H1 (cell line): ENCODE results near the gene GAS6. TPM values are rescaled to one million over a fixed set of nuclear protein-coding genes. Genes with fewer than 3 reads are reported as not detected.

Experiments used
- CTCF ChIA-PET: fragments of 300-600 bp; sonication (Branson Sonifier 250); formaldehyde crosslinking; loops from one replicate; lab custom pipeline; 2021; ENCODE audit not compliant: partially characterized antibody; lab: Charles Lee
- POLR2A ChIA-PET: fragments of 300-600 bp; sonication (Branson Sonifier 250); formaldehyde crosslinking; loops from one replicate; lab custom pipeline; 2021; ENCODE audit warnings: inconsistent platforms; ENCODE audit not compliant: partially characterized antibody; lab: Charles Lee
- DNase-seq, 2 experiments: peaks; one replicate each; pipeline versions ENCODE4 v3.0.0 to v3.0.0-alpha.2; 2010 to 2022; ENCODE audit warnings: low spot score in 2 of 2, low read depth in 1 of 2, mixed read lengths in 1 of 2
- FAIRE-seq: peaks from 2 replicates; lab custom pipeline; 2011; peaks lifted over from hg19 to GRCh38; lab: Jason Lieb, UNC
- H2AFZ ChIP-seq: 2 replicates; pipeline ENCODE4 v1.8.1; 2012; ENCODE audit warnings: low read length, inconsistent platforms
- H2AK5ac ChIP-seq: 2 replicates; pipeline ENCODE4 v1.6.1; 2013; ENCODE audit warnings: low read depth, low read length
- H2BK120ac ChIP-seq: replicated peaks from 2 replicates; pipeline ENCODE3; 2013; ENCODE audit warnings: low read depth, low read length, inconsistent platforms
- H2BK12ac ChIP-seq: 2 replicates; pipeline ENCODE4 v1.6.1; 2013; ENCODE audit warnings: low read depth, low read length
- H2BK15ac ChIP-seq: 2 replicates; pipeline ENCODE4 v1.6.1; 2013; ENCODE audit warnings: low read length
- H2BK20ac ChIP-seq: 2 replicates; pipeline ENCODE4 v1.6.1; 2013; ENCODE audit warnings: low read length
- H2BK5ac ChIP-seq: 2 replicates; pipeline ENCODE4 v1.6.1; 2013; ENCODE audit warnings: low read depth, low read length
- H3K14ac ChIP-seq: 2 replicates; pipeline ENCODE4 v1.6.1; 2013; ENCODE audit warnings: inconsistent platforms; ENCODE audit not compliant: insufficient read length
- H3K18ac ChIP-seq: 2 replicates; pipeline ENCODE4 v1.6.1; 2013; ENCODE audit warnings: low read length; ENCODE audit errors: extremely low read depth
- H3K23ac ChIP-seq: 2 replicates; pipeline ENCODE4 v1.6.1; 2013; ENCODE audit warnings: inconsistent platforms; ENCODE audit not compliant: insufficient read length
- H3K23me2 ChIP-seq: 2 replicates; pipeline ENCODE4 v1.6.1; 2013; ENCODE audit warnings: low read depth, low read length
- H3K27ac ChIP-seq: 2 replicates; pipeline ENCODE4 v1.6.1; 2011; ENCODE audit warnings: low read depth, low read length, inconsistent platforms
- H3K27me3 ChIP-seq, 4 experiments: replicated peaks in 1 of 4; 1 replicate in 1 of 4; 2 replicates in 3 of 4; pipeline versions ENCODE4 v1.6.1 to v1.8.1; 2011 to 2013; ENCODE audit warnings: low read length in 3 of 4, mild to moderate bottlenecking in 3 of 4, inconsistent platforms in 2 of 4, mixed read lengths in 2 of 4, moderate library complexity in 1 of 4; ENCODE audit not compliant: control insufficient read depth in 3 of 4, insufficient read depth in 3 of 4; ENCODE audit errors: extremely low read depth in 1 of 4
- H3K36me3 ChIP-seq, 4 experiments: 2 replicates each; pipeline versions ENCODE4 v1.6.1 to v1.8.1; 2011 to 2013; ENCODE audit warnings: mild to moderate bottlenecking in 4 of 4, low read length in 3 of 4, moderate library complexity in 2 of 4, control low read depth in 1 of 4, inconsistent platforms in 1 of 4; ENCODE audit not compliant: insufficient read depth in 4 of 4, control insufficient read depth in 2 of 4
- H3K4ac ChIP-seq: replicated peaks from 2 replicates; pipeline ENCODE3; 2013; ENCODE audit warnings: low read length, low read depth, mixed read lengths, inconsistent platforms; ENCODE audit not compliant: insufficient read length
- H3K4me1 ChIP-seq, 4 experiments: replicated peaks in 1 of 4; 1 replicate in 1 of 4; 2 replicates in 3 of 4; pipeline versions ENCODE4 v1.6.1 to v1.8.1; 2011 to 2013; ENCODE audit warnings: low read length in 3 of 4, inconsistent platforms in 2 of 4, mixed read lengths in 1 of 4; ENCODE audit not compliant: insufficient read depth in 4 of 4, control insufficient read depth in 3 of 4
- H3K4me2 ChIP-seq, 2 experiments: 2 replicates each; pipeline versions ENCODE4 v1.6.1 to v1.8.1; 2011 to 2013; ENCODE audit warnings: low read depth in 2 of 2, low read length in 2 of 2, control low read depth in 1 of 2, inconsistent platforms in 1 of 2, mild to moderate bottlenecking in 1 of 2; ENCODE audit not compliant: insufficient read depth in 1 of 2
- H3K4me3 ChIP-seq, 4 experiments: fragments of 200-600, 300-600 bp in 1 of 4; sonication (generic), shearing (Covaris generic), sonication (Bioruptor Twin) in 1 of 4; 2 replicates each; pipeline versions ENCODE4 v1.5.1 to v1.8.1; 2011 to 2016; ENCODE audit warnings: low read length in 4 of 4, low read depth in 3 of 4, control low read depth in 2 of 4, inconsistent platforms in 2 of 4, mild to moderate bottlenecking in 2 of 4, mixed read lengths in 1 of 4, moderate library complexity in 1 of 4; ENCODE audit not compliant: insufficient read depth in 2 of 4; ENCODE audit errors: extremely low read depth in 1 of 4
- H3K56ac ChIP-seq: replicated peaks from 2 replicates; pipeline ENCODE3; 2013; ENCODE audit warnings: low read depth, mild to moderate bottlenecking, mixed read lengths, low read length, inconsistent platforms; ENCODE audit not compliant: insufficient read length
- H3K79me1 ChIP-seq: 2 replicates; pipeline ENCODE4 v1.6.1; 2013; ENCODE audit warnings: low read depth, low read length, control low read depth
- H3K79me2 ChIP-seq, 2 experiments: 2 replicates each; pipeline versions ENCODE4 v1.6.1 to v1.8.1; 2012 to 2013; ENCODE audit warnings: low read length in 2 of 2, mild to moderate bottlenecking in 2 of 2, inconsistent platforms in 1 of 2; ENCODE audit not compliant: insufficient read depth in 2 of 2, control insufficient read depth in 1 of 2
- H3K9ac ChIP-seq, 4 experiments: replicated peaks in 1 of 4; 1 replicate in 1 of 4; 2 replicates in 3 of 4; pipeline versions ENCODE4 v1.6.1 to v1.8.1; 2011 to 2013; ENCODE audit warnings: low read depth in 3 of 4, low read length in 3 of 4, control low read depth in 2 of 4, mild to moderate bottlenecking in 2 of 4, moderate library complexity in 2 of 4, inconsistent platforms in 1 of 4; ENCODE audit errors: extremely low read depth in 1 of 4
- H3K9me3 ChIP-seq, 2 experiments: 2 replicates each; pipeline versions ENCODE4 v1.6.1 to v1.8.1; 2012 to 2013; ENCODE audit warnings: mild to moderate bottlenecking in 2 of 2, moderate library complexity in 2 of 2, control low read depth in 1 of 2, inconsistent platforms in 1 of 2, low read depth in 1 of 2, low read length in 1 of 2, mixed read lengths in 1 of 2; ENCODE audit not compliant: insufficient read depth in 2 of 2
- H4K20me1 ChIP-seq, 2 experiments: replicated peaks in 1 of 2; 2 replicates each; pipeline versions ENCODE3 to v1.8.1; 2011 to 2013; ENCODE audit warnings: inconsistent platforms in 2 of 2, low read length in 2 of 2, mild to moderate bottlenecking in 1 of 2; ENCODE audit not compliant: insufficient read depth in 2 of 2, control insufficient read depth in 1 of 2
- H4K5ac ChIP-seq: 2 replicates; pipeline ENCODE4 v1.6.1; 2013; ENCODE audit warnings: low read length, low read depth, mixed read lengths, inconsistent platforms; ENCODE audit not compliant: insufficient read length
- H4K8ac ChIP-seq: 2 replicates; pipeline ENCODE4 v1.8.0; 2013; ENCODE audit warnings: mild to moderate bottlenecking, moderate library complexity, low read length, inconsistent platforms; ENCODE audit not compliant: insufficient read depth; ENCODE audit errors: extremely low read depth
- H4K91ac ChIP-seq: replicated peaks from 2 replicates; pipeline ENCODE3; 2013; ENCODE audit warnings: low read length, mixed read lengths, inconsistent platforms; ENCODE audit not compliant: insufficient read length
- ATF2 ChIP-seq: IDR thresholded peaks from 2 replicates; pipeline ENCODE4 v1.6.1; 2012; ENCODE audit warnings: low read length, inconsistent platforms
- CBX5 ChIP-seq: fragments of 300-800, 300-1000 bp; sonication (generic); IDR thresholded peaks from 2 replicates; pipeline ENCODE4 v1.7.1; 2016; ENCODE audit warnings: antibody characterized with exemption, low read length, low read depth
- CTBP2 ChIP-seq: IDR thresholded peaks from 2 replicates; pipeline ENCODE4 v1.7.0; 2011; ENCODE audit warnings: borderline replicate concordance, mild to moderate bottlenecking, moderate library complexity, mixed read lengths, low read length; ENCODE audit not compliant: insufficient read depth, insufficient read length
- HDAC6 ChIP-seq: IDR thresholded peaks from one replicate; pipeline ENCODE4 v1.7.1; 2012; ENCODE audit warnings: low read depth, mild to moderate bottlenecking, inconsistent platforms, low read length, moderate library complexity
- JUND ChIP-seq: IDR thresholded peaks from 2 replicates; pipeline ENCODE4 v1.6.1; 2011; ENCODE audit warnings: mild to moderate bottlenecking, improper control_type of control experiment, low read length
- NANOG ChIP-seq: IDR thresholded peaks from 2 replicates; pipeline ENCODE4 v1.6.1; 2011; ENCODE audit warnings: low read length, low read depth, mild to moderate bottlenecking, inconsistent platforms; ENCODE audit not compliant: insufficient read depth, poor library complexity, severe bottlenecking
- RBBP5 ChIP-seq: IDR thresholded peaks from 2 replicates; pipeline ENCODE4 v1.7.1; 2012; ENCODE audit warnings: low read depth, mild to moderate bottlenecking, inconsistent platforms, low read length, moderate library complexity, borderline replicate concordance
- SP2 ChIP-seq: IDR thresholded peaks from 2 replicates; pipeline ENCODE4 v1.6.1; 2012; ENCODE audit warnings: mild to moderate bottlenecking, low read length, inconsistent platforms
- WGBS, 2 experiments: shearing (Covaris generic) in 1 of 2; methylation state at CpG; one replicate each; pipeline versions ENCODE4 v1.1.6 to v1.1.7; 2013 to 2015; ENCODE audit warnings: low lambda C conversion rate in 2 of 2, mixed read lengths in 2 of 2, inconsistent platforms in 1 of 2, low coverage in 1 of 2, missing lambda C conversion rate in 1 of 2; ENCODE audit not compliant: insufficient replicate concordance in 2 of 2, insufficient coverage in 1 of 2, insufficient read length in 1 of 2; ENCODE audit errors: extremely low coverage in 1 of 2, missing lambda C conversion rate in 1 of 2; 5-methylcytosine and 5-hydroxymethylcytosine counted together
- polyA plus RNA-seq, 7 experiments: library from polyadenylated mRNA; depleted of rRNA in 3 of 7; stranded (reverse) in 5 of 7; unstranded in 2 of 7; fragments of >200 nt in 5 of 7; fragments of 200-250 nt in 2 of 7; gene quantifications; 1 replicate in 5 of 7; 2 replicates in 1 of 7; 4 replicates in 1 of 7; pipeline versions ENCODE4 v1.2.1 to v1.2.3, GENCODE V29; 2011 to 2013; ENCODE audit warnings: missing spikeins in 2 of 7, mixed read lengths in 2 of 7
- total RNA-seq: library from RNA; stranded (reverse); fragmentation: NEBNext Ultra II Directional; extraction: Animal tissue kit (Norgen Biotek cat#: 25700); gene quantifications from 2 replicates; pipeline ENCODE4 v1.2.1, GENCODE V29; 2021

GAS6 gene
- total and polyA plus RNA-seq, 2 of the 8 experiments (the other 6 are each of a cell fraction or from before 2014, with no cell fraction given), result 18.6 to 31.0 TPM

- Histone ChIP-seq H2AFZ (no peak overlapping the region), H3K79me2 (peaks cover 10 to 36% of the 10 kb centered on the region in 2 experiments), H3K9ac (no peak overlapping the region), H3K14ac (no peak overlapping the region), H3K4me3 (no peak overlapping the region), H3K27me3 (no peaks in the 10 kb centered on the region), H3K4me1 (peaks cover 6 to 25% (median 13%) of the 10 kb centered on the region in 4 experiments), H4K20me1 (peaks cover 0 to 15% of the 10 kb centered on the region in 2 experiments), H3K18ac (no peak overlapping the region; the same call in 1 of the 2 replicates), H3K9me3 (0 out of 4 replicates have a peak, but pooled peaks cover 0 to 2% of the 10 kb centered on the region in 2 experiments), H2BK12ac (peak overlapping the region; percentile 27; the same call in 1 of the 2 replicates), H4K5ac (no peak overlapping the region), H4K91ac (no peak overlapping the region), H3K23me2 (peaks cover 7% of the 10 kb centered on the region), H3K4ac (no peak overlapping the region), H2BK15ac (no peak overlapping the region; the same call in 1 of the 2 replicates), H2BK5ac (no peak overlapping the region; the same call in 1 of the 2 replicates), H3K56ac (no peak overlapping the region), H3K36me3 (no peaks in the 10 kb centered on the region; a peak in 2 of 8 replicates), H3K27ac (no peak overlapping the region), H2AK5ac (no peak overlapping the region), H2BK20ac (no peak overlapping the region), H4K8ac (no peak overlapping the region), H3K23ac (no peak overlapping the region), H3K4me2 (no peak overlapping the region), H2BK120ac (no peak overlapping the region), H3K79me1 (peaks cover 6% of the 10 kb centered on the region)
- ChIA-PET POLR2A (interaction anchor here (0.5 to 1.8 kb wide), 4 partner anchors 11 to 426 kb away, joined by 3 to 5 read pairs (median 4); partner anchors contain the start of gene UPF3A), CTCF (interaction anchor here (0.6 to 2.1 kb wide), 5 partner anchors 10 to 238 kb away, joined by 3 to 6 read pairs (median 3); no protein-coding TSS in a partner anchor)
- FAIRE-seq (no peak), DNase-seq (peak in 1 of 2 experiments; percentile 40)
- WGBS, 2 experiments, result 88% methylated on average over 33 of the region's 33 CpGs; no CpG with 5 or more reads in 1 of the 2 experiments
- TF ChIP-seq HDAC6, result no peak
- TF ChIP-seq ATF2, result no peak
- TF ChIP-seq RBBP5, result no peak
- TF ChIP-seq JUND, result no peak
- no peak for TF ChIP-seq CTBP2
- TF ChIP-seq NANOG, result no peak
- no peak for TF ChIP-seq CBX5
- no peak for TF ChIP-seq SP2
These were observed 8.6 kb downstream of the GAS6 start for GRCh38 chr13:113855012-113855921.
